Activated CD4-positive, alpha-beta T cell treated with anti-CD3 and anti-CD28 coated beads, Interleukin-10, Interleukin-2, amounts not matched to agents 100 ng/mL and 50 ng/mL, durations not matched to agents 16 hours and 8 hours (primary cell): ENCODE measurements around the gene HAGH.

ENCODE experiments used
- DNase-seq: peaks from one replicate; pipeline ENCODE4 v3.0.0-alpha.2; 2020

Gene HAGH

DNA sequence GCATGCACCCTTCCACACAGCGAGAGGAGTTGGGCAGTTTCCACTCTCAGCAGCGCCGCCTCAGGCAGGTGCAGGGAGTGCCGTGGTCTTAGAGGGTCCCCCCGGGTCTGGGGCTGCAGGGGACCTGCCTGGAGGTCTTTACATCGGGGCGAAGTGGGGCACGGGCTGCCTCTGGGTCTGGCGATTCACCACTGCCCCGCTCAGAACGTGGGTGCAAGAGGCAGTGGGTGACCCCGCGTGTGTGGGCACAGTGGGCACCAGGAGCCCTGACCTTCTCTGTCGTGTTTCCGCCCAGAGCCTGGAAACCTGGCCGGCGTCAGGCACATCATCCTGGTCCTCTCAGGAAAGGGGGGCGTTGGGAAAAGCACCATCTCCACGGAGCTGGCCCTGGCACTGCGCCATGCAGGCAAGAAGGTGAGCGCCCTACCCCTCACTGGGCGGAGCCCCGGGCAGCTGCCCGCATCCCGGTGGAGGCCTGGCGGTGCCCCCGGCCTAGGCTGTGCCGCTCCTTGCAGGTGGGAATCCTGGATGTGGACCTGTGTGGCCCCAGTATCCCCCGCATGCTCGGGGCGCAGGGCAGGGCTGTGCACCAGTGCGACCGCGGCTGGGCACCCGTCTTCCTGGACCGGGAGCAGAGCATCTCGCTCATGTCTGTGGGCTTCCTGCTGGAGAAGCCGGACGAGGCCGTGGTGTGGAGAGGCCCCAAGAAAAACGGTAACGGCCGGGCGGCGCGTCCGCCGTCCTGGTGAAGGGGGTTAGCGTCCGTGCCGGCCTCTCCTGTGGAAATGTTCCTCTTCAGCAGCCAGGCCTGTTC, 40.2 kb downstream of the HAGH start:
- DNase-seq, result no peak

DNA sequence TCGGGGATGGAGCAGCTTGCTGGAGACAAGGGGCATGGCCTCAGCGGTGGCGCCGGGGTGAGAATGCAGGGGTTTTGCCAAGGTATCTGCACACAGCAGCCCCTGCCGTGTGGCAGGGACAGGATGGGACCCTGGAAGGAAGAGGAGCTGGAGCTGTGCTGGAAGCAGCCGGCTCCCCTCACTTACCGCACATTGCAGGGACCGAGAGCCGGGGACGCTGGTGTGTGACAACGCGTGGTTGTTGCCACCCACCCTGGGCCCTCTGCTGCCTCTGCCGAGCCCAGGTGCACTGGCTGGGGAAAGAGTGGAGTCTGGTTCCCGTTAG, 40.8 kb downstream of the HAGH start:
- no peak for DNase-seq

DNA sequence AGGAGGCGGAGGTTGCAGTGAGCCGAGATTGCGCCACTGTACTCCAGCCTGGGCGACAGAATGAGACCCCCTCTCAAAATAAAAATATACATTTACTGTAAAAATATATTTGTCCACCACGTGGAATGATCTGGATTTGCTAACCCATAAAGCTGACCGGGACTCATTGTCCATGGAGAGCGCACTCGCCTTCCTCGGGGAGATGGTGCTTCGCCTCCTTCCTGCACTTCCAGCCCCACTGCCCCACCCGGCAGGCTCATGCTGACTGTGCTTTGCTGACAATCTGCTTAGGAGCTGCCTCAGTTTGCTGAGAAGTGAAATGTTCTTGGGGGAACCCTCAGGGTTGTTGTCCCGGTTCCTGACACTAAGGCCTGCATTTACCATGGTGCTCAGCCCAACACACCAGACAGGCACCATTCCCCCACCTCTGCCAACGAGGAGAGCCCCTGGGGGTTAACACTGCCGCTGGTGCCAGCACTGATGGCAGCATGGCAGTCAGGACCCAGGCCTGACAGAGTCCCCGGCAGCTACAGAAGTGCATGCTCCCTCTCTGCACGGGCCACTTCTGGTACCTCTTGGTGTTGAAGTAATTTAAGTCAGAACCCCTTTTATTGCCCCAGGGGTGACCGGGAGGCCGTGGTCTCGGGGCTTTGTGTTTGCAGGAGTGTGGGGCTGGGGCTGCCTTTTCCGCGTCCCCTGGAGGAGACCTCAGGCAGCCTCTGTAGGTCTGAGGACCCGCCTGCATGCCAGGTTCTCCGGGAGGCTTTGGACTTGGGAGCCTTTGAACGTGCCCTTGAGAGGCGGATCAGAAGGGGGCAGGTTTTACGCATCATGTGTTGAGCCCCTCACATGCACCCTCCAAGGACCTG, 41.4 kb downstream of the HAGH start:
- no peak for DNase-seq

DNA sequence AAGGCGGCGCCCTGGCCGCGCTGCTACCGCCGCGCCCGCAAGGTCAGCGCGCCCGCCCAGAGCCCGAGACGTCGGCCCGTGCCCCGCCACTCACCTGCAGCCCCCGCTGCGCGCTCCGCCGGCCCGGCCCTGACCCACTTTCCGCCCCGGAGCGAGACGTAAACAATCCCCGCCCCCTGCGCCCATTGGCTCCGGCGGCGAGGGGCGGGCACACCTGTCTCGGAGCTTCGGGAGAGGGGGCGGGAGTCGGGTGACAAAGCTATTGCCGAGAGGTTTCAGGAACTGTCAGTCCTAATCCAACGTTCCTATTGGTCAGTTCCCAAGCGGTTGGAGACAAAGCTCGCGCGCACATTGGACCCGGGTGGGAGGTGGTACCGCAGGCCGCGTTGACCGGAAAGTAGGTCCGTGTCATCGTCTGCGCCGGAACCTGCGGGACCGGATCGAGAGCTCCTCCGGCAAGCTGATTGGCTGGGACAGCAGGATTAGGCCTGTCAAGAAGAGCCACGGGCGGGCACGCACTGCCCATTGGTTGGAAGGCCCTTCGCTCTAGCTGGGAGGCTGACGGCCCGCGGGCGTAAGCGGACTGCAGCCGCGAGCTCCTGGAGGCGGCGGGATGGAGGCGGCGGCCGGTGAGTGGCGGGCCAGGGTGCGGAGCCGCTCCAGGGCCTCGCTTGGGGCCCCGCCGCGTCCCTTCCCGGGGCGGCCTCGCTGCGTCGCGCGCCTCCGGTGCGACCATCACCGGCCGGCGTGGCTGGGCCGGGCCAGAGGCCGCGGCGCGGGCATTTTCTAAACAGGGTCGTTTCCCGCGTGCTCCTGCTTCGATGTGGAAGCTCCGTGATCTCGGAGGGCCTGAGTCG, 44.0 kb downstream of the HAGH start, which contains the start of the genes NUBP2 and SPSB3:
NUBP2 (plus strand) TSS at position 553 of the 857 bp plus-strand sequence; CDS start at position 614, 61 bp downstream.
SPSB3 (minus strand) TSS at position 164 of the 857 bp plus-strand sequence. CDS start 1,088 bp downstream, outside the sequence.
- peak; percentile 100 for DNase-seq

DNA sequence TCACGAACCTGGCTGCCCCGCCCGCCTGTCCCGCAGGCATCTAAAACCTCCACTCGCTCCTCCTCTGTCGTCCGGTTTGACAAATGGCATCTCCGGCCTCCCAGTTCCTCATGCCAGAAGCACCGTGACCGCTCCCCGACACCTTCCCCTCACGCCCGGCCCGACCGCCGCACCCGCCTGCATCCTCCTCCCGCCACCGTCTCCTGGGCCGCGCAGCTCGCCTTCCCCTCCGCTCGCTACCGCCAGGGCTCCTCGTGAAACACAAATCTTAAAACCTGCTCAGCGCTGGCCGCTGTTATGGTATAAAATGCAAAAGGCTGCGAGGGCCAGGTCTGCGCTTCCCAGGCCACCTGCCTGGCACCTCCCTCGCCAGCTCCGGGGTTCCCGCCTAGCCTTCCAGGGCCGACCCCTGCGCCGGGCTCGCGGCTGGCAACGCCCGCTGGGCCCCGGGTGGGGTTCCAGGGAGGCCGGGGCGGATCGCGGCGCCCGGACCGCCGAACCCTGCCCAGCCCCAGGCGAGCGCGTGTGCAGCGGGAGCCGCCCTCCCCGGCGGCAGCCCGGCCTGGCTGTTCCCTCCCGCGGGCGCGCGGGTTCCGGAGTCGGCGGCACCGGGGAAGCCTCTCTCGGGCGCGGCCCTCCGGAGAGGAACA, 44.7 kb downstream of the HAGH start:
- peak; percentile 34 for DNase-seq

DNA sequence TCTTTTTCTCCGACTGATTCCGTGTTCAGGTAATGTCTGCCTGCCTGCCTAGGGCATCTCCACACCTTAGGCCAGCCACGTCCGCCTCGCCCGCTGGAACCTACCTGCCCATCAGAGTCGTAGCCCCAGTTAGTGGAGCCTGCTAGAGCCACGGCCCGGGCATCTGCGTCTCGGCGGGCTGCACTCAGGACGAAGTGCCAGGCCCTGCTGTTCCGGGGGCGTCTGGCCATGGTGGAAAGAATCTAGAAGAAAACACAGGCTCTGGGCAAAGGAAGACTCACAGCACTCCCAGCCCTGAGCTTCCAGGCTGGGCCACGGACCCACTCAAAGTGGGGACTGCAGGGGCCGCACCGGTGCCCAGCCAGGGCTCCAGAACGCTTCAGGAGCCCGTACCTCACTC, 45.4 kb downstream of the HAGH start:
- no peak for DNase-seq

DNA sequence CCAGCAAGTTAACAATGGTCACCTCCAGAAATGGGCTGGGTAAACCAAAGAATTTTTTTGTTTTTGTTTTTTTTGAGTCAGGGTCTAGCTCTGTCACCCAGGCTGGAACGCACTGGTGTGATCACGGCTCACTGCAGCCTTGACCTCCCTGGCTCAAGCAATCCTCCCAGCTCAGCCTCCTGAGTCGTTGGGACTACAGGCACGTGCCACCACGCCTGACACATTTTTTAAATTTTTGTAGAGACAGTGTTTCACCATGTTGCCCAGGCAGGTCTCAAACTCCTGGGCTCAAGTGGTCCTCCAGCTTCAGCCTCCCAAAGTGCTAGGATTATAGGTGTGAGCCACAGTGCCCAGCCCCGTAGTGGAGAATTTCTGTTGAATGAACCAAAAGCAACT, 46.0 kb downstream of the HAGH start:
- no peak for DNase-seq

DNA sequence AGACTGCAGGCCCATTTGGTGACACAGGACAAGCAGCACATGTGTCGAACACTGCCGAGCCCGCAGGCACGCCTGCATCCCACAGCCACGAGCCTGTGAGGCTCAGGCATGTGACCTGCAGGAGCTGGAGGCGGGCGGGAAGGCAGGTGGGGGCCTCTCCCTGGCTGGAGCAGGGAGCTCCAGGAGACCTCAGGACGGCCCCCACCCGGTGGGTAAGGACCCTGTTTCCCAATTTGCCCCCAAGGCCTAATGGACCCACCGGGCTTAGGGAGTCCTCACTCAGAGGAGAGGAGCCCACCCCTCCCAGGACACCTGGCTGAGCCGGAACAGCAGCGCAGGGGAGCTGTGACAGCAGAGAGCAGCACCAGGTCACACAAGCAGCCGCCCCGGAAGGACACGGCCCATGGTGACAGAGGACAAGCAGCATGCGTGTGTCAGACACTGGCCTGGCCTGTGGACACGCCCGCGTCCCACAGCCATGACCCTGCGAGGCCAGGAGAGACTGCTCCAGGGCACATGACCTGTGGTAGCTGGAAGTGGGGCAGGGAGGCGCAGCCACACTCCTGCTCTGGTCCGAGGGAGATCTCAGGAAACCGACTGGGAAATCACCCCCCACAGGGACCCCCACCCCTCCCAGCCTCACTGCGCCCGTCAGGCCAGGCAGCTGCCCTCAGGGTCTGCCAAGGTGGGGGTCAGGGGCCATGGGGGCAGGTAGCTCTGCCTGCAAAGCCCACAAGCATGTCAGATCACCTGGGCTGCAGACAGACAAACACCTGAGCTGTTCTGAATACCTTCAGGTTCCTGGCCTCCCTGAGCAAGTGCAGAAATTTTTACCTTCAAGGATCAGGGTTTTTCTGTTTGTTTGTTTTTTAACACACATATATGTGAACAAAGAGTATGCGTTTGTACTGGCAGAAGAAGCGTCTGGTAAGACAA, 46.6 kb downstream of the HAGH start:
- DNase-seq, result no peak

DNA sequence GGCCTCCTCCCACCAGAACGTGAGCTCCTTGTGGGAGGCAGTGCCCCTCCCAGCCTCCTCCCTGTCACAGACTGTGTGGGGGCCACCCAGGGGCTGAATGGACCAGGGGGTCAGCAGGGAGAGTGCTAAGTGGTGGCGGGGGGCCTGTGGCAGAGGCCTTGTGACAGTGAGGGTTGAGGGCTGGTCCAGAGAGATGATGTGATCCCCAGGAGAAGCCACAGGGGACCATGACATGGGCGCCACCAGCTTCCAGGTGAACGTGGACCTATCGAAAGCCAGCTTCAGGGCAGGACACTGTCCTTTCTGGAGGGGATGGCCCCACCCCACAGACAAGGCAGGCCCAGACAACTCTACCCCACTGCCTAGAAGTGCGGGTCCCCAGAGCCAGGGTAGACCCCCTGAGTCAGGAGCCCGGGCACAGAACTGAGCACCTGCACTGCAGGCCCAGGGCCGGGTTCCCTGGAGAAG, 47.4 kb downstream of the HAGH start:
- DNase-seq, result no peak

DNA sequence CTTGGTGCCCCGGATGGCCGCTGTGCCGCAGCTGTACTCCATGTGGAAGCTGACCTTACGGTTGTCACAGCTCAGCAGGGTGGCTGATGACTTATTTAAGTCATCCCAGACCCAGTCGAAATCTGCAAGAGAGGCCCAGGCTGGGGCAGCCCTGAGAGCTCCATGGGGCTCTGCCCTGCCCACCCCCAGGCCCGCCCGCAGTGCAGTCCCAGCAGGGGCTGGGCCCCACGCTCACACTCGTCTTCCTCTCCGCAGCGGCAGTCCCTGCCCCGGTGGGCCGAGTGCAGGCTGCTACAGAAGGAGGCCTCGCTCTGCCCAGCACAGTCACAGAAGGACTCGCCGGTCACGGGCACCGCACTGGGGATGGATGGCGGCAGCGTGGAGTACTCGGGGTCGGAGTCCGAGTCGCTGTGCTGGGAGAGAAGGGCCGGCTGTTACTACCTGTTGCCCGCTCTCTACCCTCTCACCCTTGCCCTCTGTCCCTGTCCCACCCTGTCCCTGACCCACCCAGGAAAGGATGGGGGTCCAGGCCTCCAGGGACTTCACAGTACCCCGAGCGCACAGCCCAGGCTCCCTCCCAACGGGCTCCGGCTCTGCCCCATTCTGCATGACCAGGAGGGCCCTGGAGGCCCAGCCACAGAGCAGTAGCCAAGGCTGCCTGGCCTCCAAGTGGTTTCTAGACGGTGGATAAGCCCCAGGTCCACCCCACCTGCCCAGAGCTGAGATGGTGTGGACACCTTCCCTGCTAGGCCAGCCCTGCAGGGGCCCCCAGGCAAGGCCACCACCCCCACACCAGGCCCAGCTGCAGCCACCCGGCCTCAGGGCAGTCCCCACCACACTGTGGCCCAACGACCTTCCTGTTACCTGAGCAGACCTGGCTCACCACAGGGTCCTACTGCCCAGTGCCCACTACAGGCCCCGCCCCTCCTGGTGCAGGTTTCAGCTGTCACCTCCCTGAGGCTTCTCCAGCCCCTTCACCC, 48.1 kb downstream of the HAGH start:
- no peak for DNase-seq

DNA sequence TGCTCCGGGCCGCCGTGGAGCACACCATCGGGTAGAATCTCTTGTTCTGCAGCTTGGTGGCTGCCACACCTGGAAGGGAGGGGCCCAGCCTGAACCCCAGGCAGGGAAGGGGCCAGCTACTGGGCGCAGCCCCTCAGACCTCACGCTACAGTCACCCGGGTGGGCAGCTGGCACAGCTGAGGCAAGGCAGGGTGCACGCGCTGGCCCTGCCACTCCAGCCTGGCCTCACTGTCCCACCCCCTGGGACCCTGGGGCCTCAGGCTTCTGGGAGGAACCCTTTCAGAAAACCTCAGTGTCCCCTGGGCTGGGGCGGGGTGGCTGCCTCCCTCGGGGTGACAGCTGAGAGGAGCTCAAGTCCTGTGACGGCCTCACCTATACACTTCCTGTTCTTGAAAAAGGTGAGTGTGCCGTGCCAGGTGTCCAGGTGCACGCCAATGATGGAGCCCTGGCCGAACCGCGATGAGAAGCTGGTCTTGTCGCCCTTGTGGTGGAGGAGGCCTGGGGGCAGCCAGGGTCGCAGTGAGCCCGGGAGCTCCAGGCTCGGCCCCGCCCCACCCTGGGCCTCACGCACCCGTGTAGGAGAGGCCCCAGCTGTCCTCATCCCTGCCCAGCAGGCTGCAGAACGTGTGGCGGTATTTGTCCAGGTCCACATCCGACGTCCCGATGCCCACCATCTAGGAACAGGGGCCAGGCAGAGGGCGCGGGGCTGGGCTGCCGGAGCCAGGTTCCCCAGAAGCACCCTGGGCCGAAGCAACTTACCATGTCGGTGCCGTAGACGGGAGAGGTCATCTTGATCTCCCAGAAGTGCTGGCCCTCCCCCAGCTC, 49.0 kb downstream of the HAGH start:
- DNase-seq, result no peak

DNA sequence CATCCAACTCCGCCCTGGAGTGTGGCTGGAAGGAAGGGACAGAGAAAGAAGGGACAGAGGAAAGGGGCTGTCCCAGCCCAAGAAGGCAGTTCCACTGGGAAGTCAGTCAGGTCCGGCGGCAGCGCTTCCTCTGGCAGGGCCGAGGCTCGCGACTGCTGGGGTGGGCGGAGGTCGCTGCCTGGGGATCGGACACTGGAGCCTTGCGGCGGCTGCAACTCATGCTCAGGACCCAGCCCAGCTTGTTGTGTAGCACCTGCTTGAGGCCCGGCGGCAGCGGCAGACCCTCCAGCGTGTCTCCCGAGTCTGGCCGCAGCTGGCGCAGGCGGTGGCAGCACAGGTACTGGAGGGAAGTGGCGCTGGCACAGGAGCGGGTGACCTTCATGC, 49.6 kb downstream of the HAGH start:
- DNase-seq, result no peak

DNA sequence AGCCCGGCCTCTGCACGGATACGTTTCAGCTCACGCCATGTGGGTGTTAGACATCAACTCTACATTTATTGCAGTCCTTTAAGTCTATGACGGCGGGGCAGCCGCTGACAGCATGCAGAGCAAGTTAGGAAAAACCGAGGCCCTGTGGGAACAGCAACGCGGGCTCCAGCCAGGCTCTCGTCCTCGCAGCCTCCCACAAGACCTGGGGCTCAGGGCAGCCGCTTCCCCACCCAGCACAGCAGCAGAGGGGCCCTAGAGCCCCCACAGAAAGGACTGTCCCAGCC, 50.0 kb downstream of the HAGH start:
- DNase-seq, result no peak

DNA sequence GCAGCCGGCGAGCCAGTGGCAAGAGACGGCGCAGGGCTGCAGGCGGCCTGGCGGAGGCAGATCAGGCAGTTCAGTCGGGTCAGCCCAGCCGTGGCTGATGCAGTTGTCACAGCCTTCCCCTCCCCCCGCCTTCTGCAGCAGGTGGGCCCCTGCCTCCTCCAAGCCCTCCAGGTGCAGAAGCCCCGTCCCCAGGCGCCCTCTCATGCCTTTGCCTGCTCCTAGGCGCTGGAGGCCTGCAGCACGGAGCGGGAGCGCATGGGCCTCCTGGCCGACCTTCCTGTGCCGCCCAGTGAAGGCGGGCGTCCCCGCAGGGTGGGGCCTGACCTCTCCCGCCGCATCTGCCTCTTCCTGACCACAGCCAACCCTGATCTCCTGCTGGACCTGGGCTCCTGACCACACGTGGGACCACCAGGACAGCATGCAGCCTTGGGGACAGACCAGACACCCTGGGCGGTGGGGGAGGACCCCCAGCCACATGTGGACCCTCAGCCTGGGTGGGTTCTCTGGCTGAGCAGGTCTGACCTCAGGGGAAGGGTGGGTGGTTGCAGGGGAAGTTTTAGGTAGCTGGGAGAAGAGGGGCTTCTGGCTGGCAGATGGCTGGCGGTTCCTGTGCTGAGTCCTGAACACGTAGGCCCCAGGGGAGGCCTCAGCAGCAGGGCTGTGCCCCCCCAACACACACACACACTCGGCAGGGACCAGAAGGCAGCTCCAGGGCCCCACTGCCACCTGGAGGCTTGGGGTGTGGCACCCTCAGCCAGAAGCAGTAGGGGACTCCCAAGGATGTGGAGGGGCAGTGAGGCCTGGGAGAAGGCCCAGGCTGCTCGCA, 50.6 kb downstream of the HAGH start:
- no peak for DNase-seq

DNA sequence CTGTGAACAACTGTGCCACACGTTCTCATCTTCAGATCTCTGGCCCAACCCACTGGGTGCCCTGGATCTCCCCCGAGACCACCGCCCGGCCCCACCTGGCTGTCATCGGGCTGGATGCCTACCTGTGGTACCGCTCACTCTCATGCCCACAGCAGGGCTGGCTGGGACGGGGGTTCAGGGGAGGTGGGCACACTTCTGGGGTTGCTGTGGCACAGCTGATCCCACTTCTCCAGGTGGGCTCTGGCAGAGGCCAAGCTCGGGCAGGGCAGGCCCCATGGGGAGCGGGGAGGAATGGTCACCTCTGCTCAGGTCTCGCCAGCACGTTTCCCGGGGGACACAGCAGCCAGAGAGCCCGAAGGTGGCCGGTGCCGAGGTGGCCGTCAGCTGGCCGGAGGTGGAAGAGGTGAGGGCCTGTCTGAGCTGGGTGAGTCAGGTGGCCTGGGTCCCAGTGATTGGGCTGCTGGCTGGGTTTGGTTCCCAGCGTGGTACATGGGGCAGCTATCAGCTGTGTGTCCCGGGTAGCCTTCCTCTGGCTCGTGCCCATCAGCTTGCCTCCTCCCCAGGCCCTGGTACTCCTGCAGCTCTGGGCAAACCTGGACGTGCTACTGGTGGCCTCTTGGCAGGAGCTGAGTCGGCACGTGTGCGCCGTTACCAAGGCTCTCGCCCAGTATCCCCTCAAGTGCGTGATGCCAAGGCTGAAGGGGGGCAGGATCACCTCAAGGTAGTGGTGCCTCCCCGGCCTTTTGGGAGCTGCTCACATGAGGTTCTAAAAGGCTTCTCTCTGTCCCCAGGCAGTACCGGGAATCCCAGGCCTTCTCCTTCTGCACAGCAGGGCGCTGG, 51.4 kb downstream of the HAGH start:
- no peak for DNase-seq

DNA sequence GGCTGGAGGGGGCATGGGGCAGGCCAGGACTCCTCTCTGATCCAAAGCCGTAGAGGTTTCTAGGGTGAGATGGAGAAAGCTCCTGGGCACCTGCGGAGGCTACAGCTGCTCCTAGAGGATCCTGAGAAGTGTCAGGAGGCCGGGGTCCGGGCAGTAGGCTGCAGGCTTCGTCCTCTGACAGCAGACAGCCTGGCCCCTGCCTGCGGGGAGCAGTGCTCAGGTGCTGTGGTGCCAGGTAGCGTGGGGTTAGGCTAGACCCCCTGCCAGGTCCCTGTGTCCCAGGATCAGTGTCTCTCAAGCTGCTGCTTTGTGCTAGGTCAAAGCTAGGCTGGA, 52.2 kb downstream of the HAGH start:
- DNase-seq, result no peak

DNA sequence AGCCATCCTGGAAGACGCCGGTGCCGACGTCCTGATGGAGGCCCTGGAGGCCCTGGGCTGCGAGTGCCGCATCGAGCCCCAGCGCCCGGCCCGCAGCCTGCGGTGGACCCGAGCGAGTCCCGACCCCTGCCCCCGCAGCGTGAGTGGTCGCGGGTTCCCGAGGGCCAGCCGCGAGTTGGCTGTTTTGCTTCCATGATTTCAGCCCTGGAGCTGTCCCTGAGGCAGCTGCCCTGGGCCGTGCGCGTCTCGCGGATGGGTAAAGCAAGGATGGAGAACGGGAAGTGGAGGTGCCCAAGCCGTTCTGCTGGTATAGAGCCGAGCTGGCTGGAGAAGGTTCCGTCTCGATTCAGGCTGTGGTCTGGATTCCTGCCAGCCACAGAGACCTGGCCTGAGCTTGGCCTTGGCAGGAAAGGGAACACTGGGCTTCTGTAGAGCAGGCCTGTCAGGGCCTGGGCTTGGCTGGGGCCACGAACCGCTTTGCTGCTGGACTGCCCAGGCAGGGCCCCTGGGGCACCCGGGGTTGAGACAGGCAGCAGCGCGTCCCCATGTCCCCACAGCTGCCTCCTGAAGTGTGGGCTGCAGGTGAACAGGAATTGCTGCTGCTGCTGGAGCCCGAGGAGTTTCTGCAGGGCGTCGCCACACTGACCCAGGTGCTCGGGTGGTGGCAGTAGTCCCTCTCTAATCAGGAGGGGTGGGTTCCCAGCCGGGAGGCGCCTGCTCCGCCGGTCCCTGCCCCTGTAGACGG, 52.8 kb downstream of the HAGH start:
- no peak for DNase-seq
